ENCODE measurements around the gene NACC2.

GRCh38 chr9:136098844-136099243 is 3.8 kb upstream of the NACC2 start:
- no peak for TF ChIP-seq CTCF (tag by site-specific recombination; IDR thresholded peaks at IDR 0.05)
- TF ChIP-seq MZF1 (tag by site-specific recombination; IDR thresholded peaks at IDR 0.05; ENCODE audit: borderline replicate concordance) = no peak
- TF ChIP-seq ZBTB20 (tag by site-specific recombination; IDR thresholded peaks at IDR 0.05) = no peak
- no peak for TF ChIP-seq ZNF521 (tag by site-specific recombination; IDR thresholded peaks at IDR 0.05)
- no peak for TF ChIP-seq ZFHX2 (tag by site-specific recombination; conservative IDR thresholded peaks at IDR 0.05)
- no peak for TF ChIP-seq ZNF529 (tag by site-specific recombination; IDR thresholded peaks at IDR 0.05; ENCODE audit: insufficient replicate concordance)
- TF ChIP-seq SETDB1 (IDR thresholded peaks at IDR 0.05; ENCODE audit: insufficient read length, low read length) = no peak
- TF ChIP-seq ZNF274 (IDR thresholded peaks at IDR 0.05; ENCODE audit: low read length) = no peak
- TF ChIP-seq ZNF274 (tag by site-specific recombination; IDR thresholded peaks at IDR 0.05; ENCODE audit: borderline replicate concordance) = no peak
- no peak for TF ChIP-seq ZNF777 (tag by site-specific recombination; IDR thresholded peaks at IDR 0.05; ENCODE audit: borderline replicate concordance)

All from HEK293 (cell line).